GM19351 (cell line): ENCODE data around the gene CACNA1D.

Experiments used
- ATAC-seq: cut with Tn5 transposase; IDR thresholded peaks from one replicate; pipeline ENCODE4 v1.9.1; 2021; ENCODE audit warnings: mild to moderate bottlenecking, moderate library complexity; ENCODE audit not compliant: unreplicated experiment

The CACNA1D gene

DNA sequence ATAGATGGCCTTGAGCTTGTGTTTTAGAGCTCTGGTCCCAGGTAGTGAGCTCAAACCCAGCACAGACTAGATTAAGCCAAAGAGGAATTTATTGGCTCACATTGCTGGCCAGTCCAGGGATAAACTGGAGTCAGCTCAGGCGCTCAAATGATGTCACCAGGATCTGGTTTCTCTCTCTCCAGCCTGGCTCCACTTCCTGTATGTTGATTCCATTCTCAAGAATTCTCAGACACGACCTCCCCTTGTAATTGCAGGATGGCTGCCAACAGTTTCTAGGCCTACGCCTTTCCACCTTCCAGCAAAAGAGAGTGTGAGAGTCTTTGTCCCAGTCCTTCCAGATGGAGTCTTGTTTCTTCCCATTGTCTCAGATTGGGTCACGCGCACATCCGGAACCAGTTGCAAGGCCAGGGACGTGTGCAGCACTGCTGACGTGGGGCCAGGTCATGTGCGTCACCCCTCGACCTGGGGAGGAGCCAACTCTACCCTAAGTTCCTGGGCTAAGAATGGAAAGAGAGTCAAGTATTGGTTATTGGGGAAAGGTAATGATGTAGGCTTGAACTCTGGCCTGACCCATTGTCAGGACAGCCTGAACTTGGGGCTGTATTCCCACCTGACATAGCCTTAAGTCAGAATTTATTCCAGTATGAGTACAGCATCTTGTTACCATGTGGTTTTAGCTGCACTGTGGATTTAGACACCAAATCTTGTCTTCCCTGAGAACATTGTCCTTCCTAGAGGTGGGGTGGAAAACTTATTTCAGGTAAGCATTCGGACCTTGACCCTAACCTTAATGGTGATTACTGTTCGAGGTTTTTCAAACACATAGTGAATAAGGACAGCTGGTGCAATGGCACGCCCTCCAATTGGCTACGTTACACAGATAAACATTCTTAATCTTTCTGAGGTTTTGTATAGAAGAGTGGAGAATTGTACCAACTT, 31.6 kb downstream of the CACNA1D start:
- ATAC-seq, result no peak

DNA sequence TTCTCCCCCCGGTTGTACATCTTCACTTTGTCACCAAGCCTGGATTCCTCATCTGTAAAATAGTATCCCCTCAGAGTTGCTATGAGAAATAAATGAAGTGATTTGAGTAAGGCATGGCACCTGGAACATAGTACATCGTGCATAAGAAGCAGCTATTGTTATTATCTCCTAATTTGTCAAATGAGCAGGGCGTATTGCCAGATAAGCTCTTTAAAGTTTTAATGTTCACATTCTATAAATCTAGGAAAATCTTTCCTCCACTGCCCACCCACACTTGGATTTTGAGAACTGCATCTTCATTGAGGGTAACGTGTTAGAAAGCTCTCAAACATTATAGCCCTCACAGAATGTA, 32.3 kb downstream of the CACNA1D start:
- no peak for ATAC-seq

DNA sequence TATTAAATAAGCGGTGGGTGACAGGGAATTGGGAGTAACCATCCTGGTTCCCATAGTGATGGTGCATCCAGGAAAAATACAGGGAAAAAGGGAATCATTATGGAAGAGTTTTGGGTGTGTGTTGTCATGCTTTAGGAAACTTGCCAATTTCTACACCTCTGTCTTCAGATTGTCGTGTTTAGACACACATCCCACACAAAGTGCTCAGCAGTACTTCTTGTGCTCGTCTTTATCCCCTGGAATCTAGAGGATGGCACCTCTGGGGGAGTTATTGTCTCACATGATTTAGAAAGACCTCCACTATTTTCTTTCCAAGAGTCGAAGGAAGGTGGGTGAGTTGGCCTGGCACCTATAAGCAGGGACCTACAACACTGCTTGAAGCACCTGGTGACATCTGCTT, 35.8 kb downstream of the CACNA1D start:
- ATAC-seq, result no peak

DNA sequence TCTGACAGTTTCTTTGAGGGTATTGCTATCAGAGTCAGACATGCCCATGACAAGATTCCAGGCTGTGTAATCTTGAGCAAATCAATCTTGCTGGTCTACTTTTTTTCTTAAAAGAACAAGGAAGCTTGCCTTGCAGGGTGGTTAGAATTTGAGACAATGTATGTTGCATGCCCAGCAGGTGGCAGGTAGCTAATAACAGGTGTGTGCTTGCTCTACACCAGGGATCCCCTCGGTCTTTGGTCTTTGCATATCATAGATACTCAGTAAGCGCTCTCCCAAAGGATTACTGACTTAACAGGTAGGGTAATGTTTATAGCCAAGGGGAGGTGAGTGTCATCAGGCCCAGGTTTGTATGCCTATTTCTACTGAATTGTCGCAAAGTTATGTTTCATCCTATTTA, 37.3 kb downstream of the CACNA1D start:
- ATAC-seq, result no peak

DNA sequence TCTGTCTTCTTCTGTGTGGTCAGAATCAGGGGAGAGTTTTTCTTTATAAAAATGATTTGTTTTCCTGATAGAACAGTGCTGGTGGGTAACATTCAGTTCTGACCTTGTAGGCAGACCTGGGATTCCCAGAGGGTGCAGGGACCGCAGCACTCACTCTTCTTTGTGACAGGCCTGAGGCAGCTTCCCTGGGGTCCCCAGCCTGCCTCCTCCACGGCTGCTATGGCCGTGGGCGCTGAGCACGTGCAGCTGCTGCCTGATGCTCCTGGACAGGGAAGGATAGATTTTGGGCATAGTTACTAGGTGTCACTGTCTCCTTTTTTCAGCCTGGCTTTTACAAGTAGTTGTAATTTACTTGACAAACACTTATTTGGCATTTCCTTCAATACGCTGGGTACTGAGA, 39.1 kb downstream of the CACNA1D start:
- no peak for ATAC-seq

DNA sequence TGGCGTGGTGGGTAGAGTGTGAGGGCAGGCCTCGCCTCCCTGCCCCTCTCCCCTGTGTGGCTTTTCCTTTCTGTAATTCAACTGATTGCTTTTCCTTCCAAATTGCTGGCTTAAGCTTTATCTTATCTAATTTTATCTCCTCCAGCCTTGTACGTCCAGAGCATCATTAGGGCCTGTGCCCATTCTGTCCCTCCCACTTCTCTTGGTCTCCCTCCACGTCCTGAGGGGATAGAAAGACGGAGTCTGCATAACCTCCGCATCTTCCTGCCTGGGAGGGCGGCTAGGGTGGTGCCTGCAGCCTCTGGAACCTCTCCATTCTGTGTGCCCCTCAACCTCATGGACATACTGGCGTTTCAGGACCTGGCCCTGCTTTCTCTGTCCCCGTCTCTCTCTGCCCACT, 39.8 kb downstream of the CACNA1D start:
- no peak for ATAC-seq

DNA sequence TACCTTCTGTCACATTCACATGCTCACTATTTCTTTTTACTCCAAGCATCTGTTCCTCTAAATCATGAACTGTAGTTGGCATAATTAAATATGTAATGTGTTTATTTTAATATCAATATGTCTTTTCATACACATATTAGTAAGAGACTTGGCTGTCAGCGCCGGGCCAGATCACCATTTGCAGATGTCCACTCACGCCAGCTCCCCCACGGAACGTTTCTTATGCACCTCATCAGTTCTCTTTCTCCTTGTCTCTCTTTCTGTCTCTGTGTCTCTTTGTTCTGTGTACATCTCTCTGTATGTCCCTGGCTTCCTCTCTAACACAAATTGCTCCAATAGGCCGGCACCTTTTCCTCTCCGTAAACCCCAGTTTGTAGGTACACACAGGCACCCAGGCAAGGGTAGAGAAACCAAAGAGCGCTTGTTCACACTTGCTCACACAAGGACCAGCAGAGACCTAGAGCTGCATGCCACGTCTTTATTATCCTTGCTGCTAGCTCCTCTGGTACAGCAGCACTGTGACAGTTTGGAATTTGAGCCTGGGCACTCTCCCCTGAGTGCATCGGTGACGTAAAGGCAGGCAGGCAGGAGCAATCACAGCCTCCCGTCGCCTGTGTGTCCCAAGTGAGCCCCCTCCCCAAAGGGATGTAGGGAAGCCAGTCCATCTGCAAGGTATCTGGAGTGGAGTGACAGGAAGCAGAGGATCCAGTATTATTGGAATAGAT, 40.4 kb downstream of the CACNA1D start:
- ATAC-seq, result no peak

DNA sequence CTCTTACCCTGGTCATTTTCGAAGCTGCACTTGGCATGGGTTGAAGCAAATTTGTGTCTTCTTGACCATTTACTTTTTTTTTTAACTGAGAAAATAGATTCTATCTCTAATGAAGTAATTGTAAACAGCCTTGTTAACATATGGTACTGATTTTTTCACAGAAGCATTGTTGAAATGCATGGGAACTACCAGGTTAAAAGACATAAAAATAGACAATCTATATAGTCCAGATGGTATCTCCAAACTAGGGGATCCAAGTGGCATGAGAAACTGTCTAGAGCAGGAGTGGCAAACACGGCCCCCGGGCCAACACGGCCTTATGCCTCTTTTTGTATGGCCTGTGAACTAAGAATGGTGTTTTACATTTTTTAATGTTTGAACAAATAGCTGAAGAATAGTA, 41.9 kb downstream of the CACNA1D start:
- no peak for ATAC-seq

DNA sequence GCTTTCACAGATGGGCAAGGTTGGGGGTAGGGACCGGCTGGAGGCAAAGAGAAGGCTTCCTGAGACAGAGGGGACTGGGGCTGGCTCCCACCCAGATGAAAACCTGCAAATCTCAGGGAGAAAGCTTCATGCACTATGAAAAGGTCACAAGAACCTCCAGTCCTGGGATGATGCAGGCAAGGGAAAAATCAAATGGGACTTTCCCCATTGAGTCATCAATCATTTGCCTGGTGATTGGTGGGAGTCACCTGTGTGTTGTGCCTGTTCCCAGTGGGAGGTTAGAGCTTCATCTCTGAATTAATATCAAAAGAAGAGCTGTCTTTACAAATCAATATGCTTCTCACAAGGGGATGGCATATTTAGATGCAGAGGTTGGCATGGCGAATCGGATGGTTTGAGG, 49.9 kb downstream of the CACNA1D start:
- ATAC-seq, result no peak

DNA sequence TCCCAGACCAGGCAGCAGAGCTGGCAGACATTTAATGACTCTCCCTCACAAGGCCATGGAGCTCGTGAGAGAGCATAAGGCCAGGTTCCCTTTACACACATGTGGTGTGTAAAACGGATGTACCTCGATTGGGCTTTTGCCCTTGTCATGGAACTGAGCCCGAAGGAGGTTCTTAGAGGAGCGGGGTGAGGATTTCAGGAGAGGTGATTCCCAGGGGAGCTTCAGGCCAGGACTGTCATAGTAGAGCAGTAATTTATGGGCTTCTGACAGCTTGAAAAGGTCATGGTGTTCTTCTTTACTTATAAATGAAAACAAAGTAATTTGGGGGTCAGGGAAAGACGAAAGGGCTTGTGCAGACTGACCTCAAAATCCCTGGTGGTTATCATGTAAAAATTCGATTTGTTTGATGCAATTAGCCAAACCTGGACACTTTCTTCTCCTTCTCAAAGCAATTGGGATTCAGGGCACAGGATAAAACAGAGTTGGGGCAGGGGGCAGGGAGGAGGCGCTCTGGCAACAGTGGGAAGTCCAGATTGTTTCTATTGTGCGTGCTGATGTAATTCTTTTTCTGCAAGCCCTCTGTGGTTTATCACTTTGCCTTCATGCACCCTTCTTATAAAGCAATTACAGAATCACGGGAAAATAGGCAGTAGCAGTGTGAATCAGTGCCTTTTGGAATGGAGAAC, 51.0 kb downstream of the CACNA1D start:
- no peak for ATAC-seq

DNA sequence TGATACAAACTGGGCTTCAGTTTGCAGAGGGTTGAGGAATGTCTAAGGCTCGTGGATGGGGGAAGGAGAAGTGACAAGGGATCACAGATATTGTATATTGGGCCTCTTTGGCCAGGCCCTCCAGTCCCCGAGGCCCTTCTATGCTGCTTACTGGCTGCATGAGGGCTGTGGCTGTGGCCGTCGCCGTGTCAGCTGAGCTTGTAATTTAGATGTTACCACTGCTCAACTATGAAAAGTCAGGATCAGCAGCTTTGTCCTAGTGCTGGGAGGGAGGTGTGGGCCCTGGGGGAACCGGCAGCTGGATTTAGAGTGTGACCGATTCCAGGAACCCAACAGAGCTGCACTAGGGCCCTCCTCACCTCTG, 51.6 kb downstream of the CACNA1D start:
- ATAC-seq, result no peak

DNA sequence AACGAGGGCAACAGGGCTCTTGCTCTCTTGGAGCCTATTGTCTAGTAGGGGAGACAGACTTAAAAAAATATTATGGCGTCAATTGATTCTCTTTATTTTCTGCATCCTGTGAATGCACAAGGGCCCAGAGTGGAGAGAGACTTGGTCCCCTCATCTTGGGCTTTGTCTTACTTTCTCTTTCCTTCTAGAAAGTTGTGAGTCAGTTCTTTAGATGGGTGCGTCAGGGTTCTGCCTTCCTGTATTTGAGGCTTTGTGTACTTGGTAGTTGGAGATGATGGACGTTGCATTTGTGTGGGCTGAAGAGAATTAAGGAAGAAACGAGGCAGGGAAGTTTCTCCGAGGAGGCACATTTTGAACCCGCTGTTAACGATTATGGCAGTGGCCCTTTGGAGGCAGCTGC, 52.9 kb downstream of the CACNA1D start:
- no peak for ATAC-seq

DNA sequence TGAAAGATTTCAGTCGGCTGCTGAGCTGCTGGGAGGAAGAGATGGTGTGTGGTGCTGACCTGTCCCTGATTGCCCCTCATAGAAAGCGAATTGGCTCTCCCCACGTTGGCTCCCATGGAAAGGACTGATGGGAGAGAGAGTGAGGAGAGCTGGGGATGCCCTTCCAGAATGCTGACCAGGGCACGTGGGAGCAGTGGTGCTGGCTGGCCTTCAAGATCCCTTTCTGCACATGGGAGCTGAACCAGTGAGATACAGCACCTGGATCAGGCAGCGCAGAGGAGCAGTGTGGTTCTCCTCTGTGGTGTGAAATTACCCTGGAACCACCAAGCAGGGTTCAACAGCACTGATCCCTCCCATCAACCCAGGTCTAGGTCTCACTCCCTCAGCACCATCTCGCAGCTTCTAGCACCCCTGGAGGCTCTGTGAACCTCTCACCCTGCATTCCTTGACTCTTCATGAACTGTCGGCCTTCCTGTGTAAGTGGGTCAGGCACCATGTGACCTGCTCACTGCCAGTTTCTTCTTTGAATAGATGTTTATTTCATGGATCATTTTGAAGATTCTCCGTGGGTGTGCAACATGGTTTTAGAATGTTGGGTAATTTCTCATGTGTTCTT, 55.7 kb downstream of the CACNA1D start:
- ATAC-seq, result no peak

DNA sequence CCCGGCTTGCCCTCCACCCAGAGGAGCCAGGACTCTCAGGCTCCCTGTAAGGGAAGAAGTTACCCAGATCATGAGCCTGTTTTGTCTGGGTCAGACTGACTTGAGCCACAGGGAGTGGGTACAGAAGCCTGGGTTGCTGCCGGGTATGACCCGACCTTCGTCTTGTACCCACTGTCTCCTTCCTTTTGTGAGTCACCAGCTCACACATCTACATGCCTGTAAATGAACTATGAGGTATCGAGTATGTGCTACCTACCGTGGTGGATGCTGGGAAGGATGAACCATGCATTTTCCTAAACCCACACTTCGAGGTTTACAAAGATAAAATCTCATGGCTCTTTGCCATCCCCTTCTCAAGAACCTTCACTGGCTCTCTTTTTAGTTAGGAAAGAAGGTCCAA, 56.9 kb downstream of the CACNA1D start:
- no peak for ATAC-seq

DNA sequence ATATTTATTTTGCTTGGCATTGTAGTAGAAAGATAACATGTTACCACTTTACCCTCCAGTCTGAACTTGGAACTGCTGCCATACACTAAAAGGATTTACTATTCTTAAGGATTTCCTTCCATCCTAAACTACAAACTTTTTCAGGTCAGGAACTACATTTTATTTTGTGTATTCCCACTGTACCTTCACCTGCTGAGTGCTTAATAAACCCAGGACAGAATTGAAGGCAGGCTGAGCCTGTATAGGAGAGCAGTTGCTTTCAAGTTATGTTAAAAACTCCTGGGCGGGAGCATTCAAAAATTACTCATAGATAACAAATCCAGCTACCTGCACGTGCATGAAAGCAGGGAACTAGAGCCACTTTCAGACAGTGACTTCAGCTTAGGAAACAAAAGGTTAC, 58.3 kb downstream of the CACNA1D start:
- ATAC-seq, result no peak

DNA sequence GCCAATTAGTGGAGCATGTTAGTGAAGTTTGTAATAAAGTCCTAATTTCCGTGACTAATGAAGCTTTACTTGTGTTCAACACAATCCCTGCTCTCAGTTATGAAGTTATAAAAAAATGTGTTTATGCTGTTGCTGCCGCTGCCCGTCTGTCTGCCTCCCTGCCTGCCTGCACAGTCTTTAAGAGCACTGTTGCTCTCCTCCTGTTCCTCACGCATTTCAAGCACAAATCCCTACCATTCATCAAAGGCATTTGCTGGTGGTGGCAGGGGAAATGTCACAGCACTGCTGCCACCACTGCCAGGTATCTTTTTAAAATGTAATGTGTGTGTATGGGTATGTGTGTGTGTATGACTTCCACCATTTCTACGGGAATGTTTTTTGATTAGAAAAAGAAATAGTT, 58.8 kb downstream of the CACNA1D start:
- ATAC-seq, result no peak

DNA sequence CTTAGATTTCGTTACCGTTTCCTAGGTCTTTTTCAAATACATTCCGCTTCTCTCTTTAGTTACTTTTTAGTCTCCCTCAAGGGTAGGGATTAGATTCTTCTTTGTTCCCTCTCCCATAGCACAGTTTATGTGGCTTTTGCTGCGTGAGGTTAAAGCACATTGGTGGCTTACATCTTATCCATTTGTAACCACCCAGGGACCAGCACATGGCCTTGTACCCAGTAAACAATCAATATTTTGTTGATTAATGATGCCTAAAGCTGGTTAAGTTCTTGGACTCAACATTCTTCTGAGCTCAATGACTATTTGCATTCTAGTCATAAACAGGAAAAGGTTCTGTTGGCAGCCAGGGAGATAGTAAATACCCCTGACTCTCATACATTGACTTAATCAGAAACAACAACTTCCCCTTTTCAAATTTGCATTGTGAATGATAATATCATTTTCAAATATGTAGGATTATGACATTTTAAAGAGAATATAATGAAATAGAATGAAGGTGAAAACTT, 60.2 kb downstream of the CACNA1D start:
- ATAC-seq, result peak; percentile 88

DNA sequence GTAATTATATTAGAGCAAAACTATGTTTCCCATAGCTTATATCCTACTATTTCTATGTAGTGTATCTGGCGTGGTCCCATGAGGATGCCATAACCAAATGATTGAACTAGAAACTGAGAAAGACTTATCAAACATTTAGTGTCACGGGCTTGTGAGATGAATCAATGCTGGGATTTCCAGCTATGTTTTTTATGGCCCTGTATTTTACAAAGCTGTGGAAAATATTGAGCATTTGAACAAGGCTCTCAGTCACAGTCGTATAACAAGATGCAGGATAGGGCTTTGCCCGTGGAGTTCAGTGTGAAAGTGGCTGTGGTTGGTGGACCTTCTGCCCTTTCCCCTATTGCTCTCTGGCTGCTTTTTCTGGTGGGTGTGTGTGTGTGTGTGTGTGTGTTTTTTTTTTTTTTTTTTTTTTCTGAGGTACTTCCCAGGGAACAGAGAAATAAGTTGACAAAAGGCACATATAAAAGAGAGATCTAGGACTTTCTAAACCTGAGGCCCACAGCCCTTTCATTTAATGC, 60.7 kb downstream of the CACNA1D start:
- ATAC-seq, result peak; percentile 72

DNA sequence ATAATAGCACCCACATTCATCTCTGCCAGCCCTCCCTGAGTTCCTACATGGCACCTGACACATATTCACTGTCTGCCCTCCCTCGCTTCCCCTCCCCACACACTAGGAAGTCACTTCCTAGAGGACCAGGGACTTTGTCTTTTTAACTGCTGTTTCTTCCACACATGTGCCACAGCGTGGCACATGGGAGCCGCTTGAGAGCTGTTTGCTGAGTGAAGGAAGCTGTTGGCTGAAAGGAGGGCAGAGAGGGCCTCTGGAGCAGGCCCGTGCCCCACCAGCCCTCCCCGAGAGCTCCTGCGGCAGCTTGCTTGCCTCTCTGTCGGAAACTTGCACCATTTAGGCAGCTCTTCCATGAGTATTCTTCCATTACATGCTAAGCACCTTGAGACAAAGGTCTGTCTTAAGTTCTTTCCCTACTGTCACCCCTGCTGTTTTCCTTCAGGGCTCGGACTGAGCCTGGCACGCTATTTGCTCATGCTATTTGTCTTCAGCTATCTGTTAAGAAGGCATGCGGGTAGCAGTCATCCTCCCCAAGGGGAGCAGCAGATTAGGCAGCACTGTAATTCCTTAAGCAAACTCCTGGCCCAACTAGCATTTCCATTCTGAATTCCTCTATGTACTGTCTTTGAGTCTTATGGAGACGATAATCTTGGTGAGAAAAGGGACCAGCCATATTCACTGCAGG, 72.2 kb downstream of the CACNA1D start:
- ATAC-seq, result no peak

DNA sequence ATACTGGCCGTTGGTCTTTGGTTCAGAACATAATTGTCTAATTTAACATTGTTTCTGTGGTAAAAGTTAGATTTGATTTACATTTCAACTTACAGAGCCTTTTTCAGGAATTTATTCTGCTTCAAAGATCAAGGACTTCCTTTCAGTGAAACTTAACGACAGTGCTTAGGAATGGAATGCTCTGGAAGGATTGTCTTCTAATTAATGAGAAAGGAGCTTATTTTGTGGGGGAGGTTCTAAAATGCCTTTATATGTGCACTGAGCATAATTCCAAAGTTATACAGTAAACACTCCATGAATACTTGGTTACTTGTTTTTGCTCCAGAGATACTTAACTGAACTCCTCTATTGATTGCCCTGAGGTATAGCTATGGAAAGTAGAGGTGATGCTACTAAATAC, 75.7 kb downstream of the CACNA1D start:
- no peak for ATAC-seq
